Esophagus squamous epithelium (tissue), 5 donors: ENCODE data around the gene MBP. TPM values are rescaled to one million over a fixed set of nuclear protein-coding genes. Genes with fewer than 3 reads are reported as not detected.

Experiments used
- DNase-seq: peaks from one replicate; lab custom pipeline; 2025; lab: John Stamatoyannopoulos, UW
- H3K27ac ChIP-seq, 4 donors: fragments of 200-600 bp; sonication (generic); one replicate each; pipeline ENCODE4 v1.5.1; 2016 to 2019; ENCODE audit warnings: mild to moderate bottlenecking in 1 of 4
- H3K27me3 ChIP-seq, 4 donors: fragments of 200-600 bp; sonication (generic); 1 replicate in 3 of 4; 2 replicates in 1 of 4; pipeline versions ENCODE4 v1.5.1 to v1.6.0; 2017 to 2021; ENCODE audit warnings: antibody characterized with exemption in 1 of 4
- H3K36me3 ChIP-seq, 3 donors: fragments of 200-600 bp; sonication (generic); one replicate each; pipeline ENCODE4 v1.5.1; 2016 to 2019
- H3K4me1 ChIP-seq, 3 donors: fragments of 200-600 bp; sonication (generic); one replicate each; pipeline ENCODE4 v1.5.1; 2017 to 2019
- H3K4me3 ChIP-seq, 4 donors: fragments of 200-600 bp; sonication (generic); 1 replicate in 3 of 4; 2 replicates in 1 of 4; pipeline ENCODE4 v1.5.1; 2016 to 2019; ENCODE audit warnings: mild to moderate bottlenecking in 2 of 4, moderate library complexity in 1 of 4
- H3K9me3 ChIP-seq, 3 donors: fragments of 200-600 bp; sonication (generic); one replicate each; pipeline ENCODE4 v1.5.1; 2016 to 2019
- POLR2A ChIP-seq, 4 donors: fragments of 450-650 bp; IDR thresholded peaks; one replicate each; pipeline ENCODE4 v1.6.1; 2017; ENCODE audit warnings: antibody characterized with exemption in 4 of 4, mild to moderate bottlenecking in 4 of 4, moderate library complexity in 3 of 4
- WGBS, 2 donors: methylation state at CpG; one replicate each; pipeline ENCODE4 v1.1.5; 2018; 5-methylcytosine and 5-hydroxymethylcytosine counted together
- intact Hi-C: fragments of 100-400 bp; cut with DNase I; formaldehyde crosslinking; loops from one replicate; pipeline ENCODE4 v1.15.0; 2022
- total RNA-seq, 4 donors: library from RNA; depleted of rRNA; stranded (reverse); fragments of >200 nt; gene quantifications; one replicate each; pipeline ENCODE4 v1.1.0, GENCODE V29; 2016
- TF ChIP-seq, protein P1 (sequence below), 6 experiments: fragments of 450-650 bp in 4 of 6; fragments of 200-600 bp in 2 of 6; sonication (generic) in 2 of 6; IDR thresholded peaks; one replicate each; pipeline ENCODE4 v1.5.1; 2016 to 2019; ENCODE audit warnings: antibody characterized with exemption in 6 of 6, mild to moderate bottlenecking in 4 of 6, moderate library complexity in 4 of 6
- donor health status: DM: yes; HTN: yes; CAD: no.

Gene MBP
- total RNA-seq, 4 donors from 2014 or later: 21.9 to 38.9 (median 25.2) TPM

GRCh38 chr18:77134611-77135010 lies 2.0 kb upstream of the MBP start:
- peaks cover 0 to 15% (median 0%) of the 10 kb centered on the region in 4 donors for H3K27me3 ChIP-seq
- H3K27ac ChIP-seq: peak overlapping the region in 2 of 4 donors; percentile 95
- peaks cover 19 to 67% (median 19%) of the 10 kb centered on the region in 3 donors for H3K4me1 ChIP-seq
- WGBS, 2 donors: 70 to 77% methylated on average over 4 of the region's 4 CpGs
- TF ChIP-seq, protein P1, sequence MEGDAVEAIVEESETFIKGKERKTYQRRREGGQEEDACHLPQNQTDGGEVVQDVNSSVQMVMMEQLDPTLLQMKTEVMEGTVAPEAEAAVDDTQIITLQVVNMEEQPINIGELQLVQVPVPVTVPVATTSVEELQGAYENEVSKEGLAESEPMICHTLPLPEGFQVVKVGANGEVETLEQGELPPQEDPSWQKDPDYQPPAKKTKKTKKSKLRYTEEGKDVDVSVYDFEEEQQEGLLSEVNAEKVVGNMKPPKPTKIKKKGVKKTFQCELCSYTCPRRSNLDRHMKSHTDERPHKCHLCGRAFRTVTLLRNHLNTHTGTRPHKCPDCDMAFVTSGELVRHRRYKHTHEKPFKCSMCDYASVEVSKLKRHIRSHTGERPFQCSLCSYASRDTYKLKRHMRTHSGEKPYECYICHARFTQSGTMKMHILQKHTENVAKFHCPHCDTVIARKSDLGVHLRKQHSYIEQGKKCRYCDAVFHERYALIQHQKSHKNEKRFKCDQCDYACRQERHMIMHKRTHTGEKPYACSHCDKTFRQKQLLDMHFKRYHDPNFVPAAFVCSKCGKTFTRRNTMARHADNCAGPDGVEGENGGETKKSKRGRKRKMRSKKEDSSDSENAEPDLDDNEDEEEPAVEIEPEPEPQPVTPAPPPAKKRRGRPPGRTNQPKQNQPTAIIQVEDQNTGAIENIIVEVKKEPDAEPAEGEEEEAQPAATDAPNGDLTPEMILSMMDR (IDR thresholded peaks at IDR 0.05): no peak
- TF ChIP-seq POLR2A (IDR thresholded peaks at IDR 0.05): no peak
- H3K4me3 ChIP-seq: no peak overlapping the region
- H3K9me3 ChIP-seq: no peaks in the 10 kb centered on the region
- intact Hi-C loops: loop anchor here (10.0 kb wide), 2 partner anchors 70 to 130 kb away; no protein-coding TSS in a partner anchor
- no peaks in the 10 kb centered on the region for H3K36me3 ChIP-seq
- no peak for DNase-seq

GRCh38 chr18:77133835-77134496 lies 1.4 kb upstream of the MBP start:
- H3K9me3 ChIP-seq: no peaks in the 10 kb centered on the region
- 56 to 57% methylated on average over 12 of the region's 12 CpGs for WGBS, 2 donors
- no peak overlapping the region for H3K4me3 ChIP-seq

DNA sequence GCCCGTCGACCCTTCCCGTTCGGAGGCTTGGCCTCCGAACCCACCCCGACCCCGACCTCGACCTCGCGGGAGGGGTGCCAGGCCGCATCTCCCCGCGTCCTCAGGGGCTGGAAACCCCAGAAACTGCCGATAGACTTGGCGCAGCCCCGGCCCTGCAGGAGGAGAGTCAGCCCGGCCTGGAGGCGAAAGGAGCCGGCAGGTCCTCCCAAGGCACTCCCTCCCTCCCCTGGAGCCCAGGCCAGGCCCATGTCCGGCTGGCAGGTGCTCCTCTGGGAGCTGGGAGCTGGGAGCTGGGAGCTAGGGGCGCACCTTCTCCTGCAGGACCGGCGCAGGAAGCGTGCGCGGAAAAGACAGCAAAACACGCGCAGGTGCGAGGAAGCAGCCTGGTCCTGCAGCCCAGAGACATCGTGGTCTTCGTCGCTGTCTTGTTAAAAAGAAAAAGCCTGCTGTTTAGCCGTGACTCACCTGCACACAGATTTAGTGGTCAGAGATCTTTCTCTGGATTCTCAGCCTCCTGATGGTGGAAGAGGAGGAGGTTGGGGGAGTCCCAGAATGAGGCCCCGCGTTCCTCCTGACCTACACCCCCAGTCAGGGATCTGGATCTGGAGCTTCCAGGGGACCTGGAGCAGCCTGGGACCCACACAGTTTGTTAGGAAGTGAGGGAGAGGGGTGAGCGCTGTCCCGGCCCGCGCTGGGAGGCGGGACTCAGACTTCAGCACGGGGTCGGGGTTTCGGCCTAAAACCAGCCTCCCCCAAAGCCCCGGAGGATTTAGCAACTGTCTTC lies 660 bp upstream of the MBP start:
- H3K36me3 ChIP-seq: no peaks in the 10 kb centered on the region
- TF ChIP-seq, protein P1 (IDR thresholded peaks at IDR 0.05): no peak
- TF ChIP-seq POLR2A (IDR thresholded peaks at IDR 0.05): no peak
- H3K27ac ChIP-seq: peak overlapping the region; percentile 92 to 95 (median 94)
- peaks cover 0 to 15% (median 0%) of the 10 kb centered on the region in 4 donors for H3K27me3 ChIP-seq
- DNase-seq: no peak
- 62 to 67% methylated on average over 16 to 17 of the region's 44 CpGs for WGBS, 2 donors
- H3K4me3 ChIP-seq: peak overlapping the region; percentile 66 to 94 (median 82)
- H3K9me3 ChIP-seq: no peaks in the 10 kb centered on the region
- peaks cover 30 to 75% (median 30%) of the 10 kb centered on the region in 3 donors for H3K4me1 ChIP-seq
- intact Hi-C loops: loop anchor here (10.0 kb wide), 2 partner anchors 68 to 128 kb away; no protein-coding TSS in a partner anchor

More at GRCh38 chr18:77133835-77134496, 1.4 kb upstream of the MBP start:
- Histone ChIP-seq H3K36me3 (no peaks in the 10 kb centered on the region), H3K27me3 (peaks cover 0 to 15% (median 0%) of the 10 kb centered on the region in 4 donors), H3K4me1 (peaks cover 24 to 73% (median 26%) of the 10 kb centered on the region in 3 donors), H3K27ac (peak overlapping the region; percentile 92 to 95 (median 94))
- intact Hi-C loops: loop anchor here (10.0 kb wide), 2 partner anchors 69 to 129 kb away; no protein-coding TSS in a partner anchor
- no peak for DNase-seq
- TF ChIP-seq POLR2A (IDR thresholded peaks at IDR 0.05): no peak
- TF ChIP-seq, protein P1 (IDR thresholded peaks at IDR 0.05): no peak

GRCh38 chr18:77131652-77132368 lies 773 bp downstream of the MBP start:
- Histone ChIP-seq H3K27me3 (peaks cover 0 to 15% (median 0%) of the 10 kb centered on the region in 4 donors), H3K4me1 (peaks cover 30 to 77% (median 36%) of the 10 kb centered on the region in 3 donors), H3K9me3 (no peaks in the 10 kb centered on the region), H3K4me3 (peak overlapping the region; percentile 66 to 94 (median 82)), H3K36me3 (no peaks in the 10 kb centered on the region), H3K27ac (peak overlapping the region; percentile 92 to 95 (median 94))
- TF ChIP-seq, protein P1 (IDR thresholded peaks at IDR 0.05): no peak
- TF ChIP-seq POLR2A (IDR thresholded peaks at IDR 0.05): peak in 2 of 4 donors; percentile 28 to 60
- WGBS, 2 donors: 5% methylated on average over 7 of the region's 76 CpGs; no CpG with 5 or more reads in 1 of the 2 donors
- intact Hi-C loops: loop anchor here (10.0 kb wide), 2 partner anchors 67 to 127 kb away; no protein-coding TSS in a partner anchor
- no peak for DNase-seq
